GM21528 (cell line): ENCODE results near the gene AIP.
A peak's percentile ranks its signal among the peaks of the same experiment; 100 is the strongest.

ENCODE experiments used
- ATAC-seq: cut with Tn5 transposase; IDR thresholded peaks from one replicate; pipeline ENCODE4 v1.9.1; 2021; ENCODE audit warnings: mild to moderate bottlenecking, moderate library complexity; ENCODE audit not compliant: unreplicated experiment, low FRiP score

Gene AIP

DNA sequence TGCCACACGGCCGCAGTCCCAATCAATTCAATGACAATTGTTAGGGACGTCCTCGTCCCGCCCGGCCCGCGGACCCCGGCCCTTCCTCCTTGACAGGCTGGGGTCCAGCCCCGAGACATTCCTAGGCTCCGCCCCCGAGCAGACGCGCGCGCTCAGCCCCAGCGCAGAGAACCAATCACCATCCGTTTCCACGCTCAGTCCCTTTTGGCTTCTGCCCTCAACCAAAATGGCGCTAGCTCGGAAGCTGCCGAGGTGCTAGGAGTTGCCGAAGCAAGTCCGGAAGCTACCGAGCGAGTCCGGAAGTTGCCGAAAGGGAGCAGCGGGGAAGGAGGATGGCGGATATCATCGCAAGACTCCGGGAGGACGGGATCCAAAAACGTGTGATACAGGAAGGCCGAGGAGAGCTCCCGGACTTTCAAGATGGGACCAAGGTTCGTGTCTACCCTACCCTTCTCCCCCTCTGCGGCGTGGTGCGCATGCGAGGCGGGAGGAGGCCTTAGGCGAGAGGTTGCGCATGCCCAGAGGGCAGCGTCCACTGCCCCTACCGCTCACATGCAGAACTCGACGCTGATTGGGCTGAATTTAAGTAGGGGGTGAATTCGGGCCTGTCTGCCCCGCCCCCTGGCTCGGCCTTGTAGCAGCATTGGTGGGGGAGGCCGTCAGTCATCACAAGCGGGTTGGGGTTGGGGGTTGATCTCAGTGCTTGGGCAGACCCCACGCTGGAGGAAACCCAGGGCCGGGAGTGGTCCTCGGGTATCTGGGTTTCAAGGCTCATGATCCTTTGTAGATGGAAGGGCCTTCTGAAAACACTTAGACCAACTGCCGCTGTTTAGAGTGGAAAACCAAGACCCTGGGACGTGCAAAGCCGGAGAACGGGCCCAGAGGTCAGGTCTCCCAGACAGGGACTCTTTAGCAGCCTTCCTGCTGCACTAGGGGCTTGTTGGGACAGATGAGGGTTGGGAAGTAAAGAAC is at the start of gene AIP:
Gene AIP (plus strand): TSS at position 200 of the 972 bp plus-strand sequence. CDS start 133 bp downstream, at position 333.
- ATAC-seq: peak; percentile 70

GRCh38 chr11:67433536-67434394 is 49.1 kb upstream of the AIP start:
- ATAC-seq: no peak

GRCh38 chr11:67434395-67434881 is 48.4 kb upstream of the AIP start:
- ATAC-seq: no peak

DNA sequence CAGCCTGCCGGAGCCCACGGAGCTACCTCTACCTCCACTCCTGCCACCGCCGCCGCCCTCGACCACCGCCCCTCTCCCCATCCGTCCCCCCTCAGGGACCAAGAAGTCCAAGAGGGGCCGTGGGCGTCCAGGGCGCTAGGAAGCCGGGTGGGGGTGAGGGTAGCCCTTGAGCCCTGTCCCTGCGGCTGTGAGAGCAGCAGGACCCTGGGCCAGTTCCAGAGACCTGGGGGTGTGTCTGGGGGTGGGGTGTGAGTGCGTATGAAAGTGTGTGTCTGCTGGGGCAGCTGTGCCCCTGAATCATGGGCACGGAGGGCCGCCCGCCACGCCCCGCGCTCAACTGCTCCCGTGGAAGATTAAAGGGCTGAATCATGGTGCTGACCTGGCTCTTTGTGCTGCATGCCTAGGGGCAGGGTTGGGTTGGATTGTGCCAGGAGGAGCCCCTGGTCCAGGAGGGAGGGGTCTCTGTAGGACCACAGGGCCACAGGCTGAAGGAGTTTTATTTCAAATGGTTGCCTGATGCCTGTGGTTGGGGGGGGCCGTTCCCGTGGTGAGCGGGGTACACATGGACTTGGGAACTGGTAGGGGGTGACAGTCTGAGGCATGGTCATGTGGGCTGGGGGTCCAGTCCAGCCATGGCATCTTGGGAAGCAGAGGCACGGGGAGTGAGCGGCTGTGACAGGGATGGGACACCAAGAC is 47.6 kb upstream of the AIP start:
- no peak for ATAC-seq

GRCh38 chr11:67435727-67436458 is 46.9 kb upstream of the AIP start:
- no peak for ATAC-seq

DNA sequence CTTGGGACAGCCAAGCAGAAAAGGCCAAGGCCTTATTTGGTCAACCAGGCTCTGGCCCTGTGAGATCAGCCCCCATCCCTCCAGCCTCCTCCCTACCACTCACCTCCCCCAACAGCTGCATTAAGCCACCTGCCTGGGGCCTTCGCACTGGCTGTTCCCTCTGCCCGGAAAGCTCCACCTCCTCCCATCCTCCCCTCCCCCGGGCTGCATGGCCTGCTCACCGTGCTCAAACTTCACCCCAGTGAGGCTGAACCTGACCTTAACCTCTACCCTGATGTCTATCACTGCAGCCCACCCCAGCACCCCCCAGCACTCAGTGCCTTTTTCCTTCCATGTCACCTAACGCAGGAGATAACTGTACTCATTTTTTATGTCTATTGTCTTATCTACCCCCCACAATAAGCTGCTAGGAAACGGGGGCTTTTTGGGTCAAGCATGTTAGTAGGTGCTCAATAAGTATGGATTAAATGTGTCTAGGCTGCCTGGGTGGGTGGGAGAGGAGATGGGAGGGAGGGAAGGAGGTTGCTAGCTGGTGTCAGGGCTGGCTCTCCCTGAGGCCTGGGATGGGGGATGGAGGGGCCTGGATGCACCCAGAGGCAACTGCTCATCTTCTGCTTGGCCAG is 46.3 kb upstream of the AIP start:
- ATAC-seq: no peak

DNA sequence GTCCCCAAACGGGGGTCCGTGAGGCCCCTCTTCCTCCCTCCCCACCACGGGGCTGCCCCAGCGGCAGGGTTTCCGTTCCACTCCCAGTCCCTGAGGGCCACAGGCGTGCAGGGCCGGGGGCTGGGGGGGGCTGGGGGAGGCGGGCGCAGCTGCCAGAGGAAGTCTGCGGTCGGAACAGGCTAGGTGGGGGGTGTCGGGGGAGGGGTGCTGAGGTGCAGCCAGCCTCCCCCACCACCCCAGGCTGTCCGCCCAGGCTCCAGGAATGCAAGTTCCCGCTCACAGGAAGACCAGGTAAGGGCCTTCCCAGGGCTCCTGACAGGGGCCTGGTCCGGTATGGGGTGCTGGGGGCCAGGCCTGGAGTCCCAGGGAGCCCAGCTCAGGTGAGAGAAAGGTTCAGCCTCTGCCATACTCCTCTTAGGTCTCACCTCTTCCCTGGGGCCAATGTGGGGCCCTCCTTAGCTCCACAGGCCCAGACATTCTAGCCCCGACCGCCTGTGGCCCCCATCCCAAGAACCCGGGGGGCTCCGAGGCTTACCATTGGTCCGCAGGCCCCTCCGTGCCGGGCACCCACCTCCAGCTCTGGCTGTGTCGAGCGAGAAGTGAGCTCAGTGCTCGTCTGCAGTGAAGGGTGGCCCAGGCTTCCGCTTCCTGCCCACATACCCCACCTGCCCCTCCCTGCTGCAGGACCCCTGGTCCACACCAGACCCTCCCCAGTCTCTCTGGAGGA is 45.6 kb upstream of the AIP start, which contains the start of gene PTPRCAP:
Gene PTPRCAP (minus strand): TSS at position 601 of the 727 bp plus-strand sequence. CDS start 63 bp downstream, at position 538.
- no peak for ATAC-seq

DNA sequence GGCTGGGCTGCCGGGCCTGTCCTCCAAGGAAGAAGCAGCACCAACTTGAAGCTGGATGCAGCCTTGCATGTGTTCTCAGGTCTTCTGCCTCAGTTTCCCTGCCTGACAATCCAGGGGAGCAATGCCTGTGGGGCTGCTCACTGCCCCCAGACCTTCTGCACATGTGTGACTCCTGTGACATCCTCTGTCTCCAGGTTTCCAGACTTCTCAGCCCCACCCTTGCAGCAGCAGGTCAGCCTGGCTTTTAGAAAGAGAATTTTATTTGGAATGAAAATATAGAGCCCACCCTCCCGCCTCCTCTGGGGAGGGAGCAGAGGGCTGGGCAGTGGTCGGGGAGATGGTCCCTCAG is 45.0 kb upstream of the AIP start:
- ATAC-seq: no peak

- ATAC-seq: no peak
These were observed 44.5 kb upstream of the AIP start for GRCh38 chr11:67438158-67438902.

DNA sequence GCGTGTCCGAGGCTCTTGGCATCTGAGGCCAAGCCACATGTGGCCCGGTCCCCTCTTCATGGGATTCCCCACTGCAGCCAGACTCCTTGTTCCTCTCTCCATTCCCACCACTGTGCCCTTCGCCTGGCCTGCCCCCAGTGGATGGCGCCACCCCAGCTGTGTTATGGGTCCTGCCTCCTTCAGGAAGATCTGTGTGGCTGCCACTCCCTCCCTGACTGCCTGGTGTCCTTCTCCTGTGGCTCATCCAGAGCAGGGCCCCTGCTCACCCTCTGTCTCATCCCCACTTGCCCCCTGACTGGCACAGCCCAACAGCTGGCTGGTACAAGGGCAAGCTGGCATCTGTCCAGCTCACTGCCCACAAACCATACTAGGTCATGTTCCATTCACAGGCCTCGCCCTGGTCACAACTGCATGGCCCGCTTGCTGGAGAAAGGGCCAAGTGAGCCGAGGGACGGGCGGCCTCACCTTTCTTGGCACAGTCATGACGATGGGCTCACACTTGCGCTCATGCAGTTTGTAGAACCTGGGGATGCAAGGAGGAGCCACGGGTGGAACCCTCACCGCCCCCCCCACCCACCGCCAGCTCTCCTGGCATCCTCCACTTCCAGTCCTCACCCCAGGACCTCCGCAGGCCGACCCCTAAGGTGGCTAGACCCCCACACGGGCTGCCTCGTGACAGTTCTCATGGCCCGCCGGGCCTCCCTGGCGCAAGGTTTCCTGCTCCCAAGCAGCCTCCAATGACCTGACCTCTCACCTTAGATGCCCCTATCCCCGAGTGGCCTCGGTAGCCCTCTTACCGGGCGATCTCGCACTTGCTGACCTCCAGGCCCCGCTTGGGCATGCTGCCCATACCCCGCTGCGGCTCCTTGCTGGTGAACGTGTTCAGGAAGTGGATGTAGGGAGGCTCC is 43.3 kb upstream of the AIP start:
- no peak for ATAC-seq

- ATAC-seq: no peak
These were observed 42.4 kb upstream of the AIP start for GRCh38 chr11:67440229-67441097.

- ATAC-seq: no peak
These were observed 41.7 kb upstream of the AIP start for GRCh38 chr11:67441098-67441563.

DNA sequence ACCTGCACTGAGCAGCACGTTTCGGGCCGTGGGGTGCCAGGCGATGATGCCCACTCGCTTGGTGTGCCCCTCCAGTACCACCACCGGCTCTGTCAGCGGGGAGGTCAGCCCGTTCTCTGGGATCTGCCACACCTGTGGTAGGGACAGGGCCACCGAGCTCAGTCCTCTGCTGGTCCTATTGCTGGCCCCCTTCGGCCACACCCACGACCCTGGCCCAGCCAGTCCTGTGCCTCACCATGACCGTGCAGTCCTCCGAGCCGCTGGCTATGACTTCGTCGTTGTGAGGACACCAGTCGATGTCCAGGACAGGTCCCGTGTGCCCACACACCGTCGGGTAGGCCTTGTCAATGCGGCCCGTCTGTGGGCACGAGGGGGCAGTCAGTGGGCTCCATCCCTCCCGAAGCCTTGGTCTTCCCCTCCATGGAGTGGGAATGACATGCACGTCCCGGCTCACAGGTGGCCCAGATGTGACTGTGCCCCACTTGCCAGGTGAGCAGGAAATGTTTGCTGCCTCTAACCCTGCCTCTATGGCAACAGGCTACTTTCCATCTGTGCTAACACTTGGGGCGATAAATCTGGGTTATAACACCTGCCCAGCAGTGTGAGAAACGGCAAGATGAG is 41.0 kb upstream of the AIP start:
- ATAC-seq: no peak

DNA sequence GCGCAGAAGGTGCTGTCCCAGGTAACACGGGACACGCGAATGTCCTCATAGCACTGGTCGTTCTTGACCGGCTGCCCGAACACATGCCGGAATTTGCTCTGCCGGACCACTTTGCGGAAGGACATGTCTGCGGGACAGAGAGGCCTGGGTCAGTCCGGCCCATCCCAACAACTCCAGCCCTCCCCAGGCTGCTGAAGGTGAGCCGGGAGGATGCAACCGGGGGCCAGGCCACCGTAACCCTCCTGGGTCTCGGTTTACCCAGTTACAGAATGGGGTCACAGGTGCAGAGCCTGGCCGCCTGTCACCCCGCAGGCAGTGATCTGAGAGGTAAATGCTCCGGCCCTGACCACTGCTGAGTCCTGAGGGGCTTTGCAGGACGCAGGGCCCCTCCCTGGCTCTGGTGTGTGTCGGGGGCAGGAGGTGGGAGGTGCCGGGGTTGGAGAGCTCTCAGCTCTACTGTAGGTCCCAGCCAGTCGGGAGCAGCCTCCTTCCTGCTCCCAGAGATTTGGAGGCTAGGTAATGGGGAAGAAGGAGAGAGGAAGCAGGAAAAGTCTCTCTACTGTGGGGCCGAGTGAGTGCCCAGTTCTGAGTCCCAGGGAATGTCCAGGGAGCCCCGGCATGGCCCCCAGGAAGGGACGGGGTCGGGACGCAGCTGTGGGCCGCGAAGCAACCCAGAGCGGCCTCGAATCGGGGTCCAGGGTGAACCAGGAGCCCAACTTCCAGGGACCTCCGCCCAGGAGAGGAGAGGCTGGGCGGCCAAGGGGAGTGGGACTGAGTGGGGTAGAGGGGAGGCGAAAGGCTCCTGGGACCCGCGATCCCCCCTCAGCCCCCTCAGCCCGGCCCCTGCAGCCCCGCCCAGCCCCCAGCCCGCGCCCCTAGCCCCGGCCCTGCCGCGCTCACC is 40.1 kb upstream of the AIP start:
- no peak for ATAC-seq

- ATAC-seq: no peak
These were observed 37.3 kb upstream of the AIP start for GRCh38 chr11:67445515-67445914.
